Uterus (tissue), 2 donors: ENCODE measurements around the gene GPR142.

Source experiments
- CTCF ChIP-seq, 4 experiments: fragments of 200-600 bp in 2 of 4; fragments of 450-650 bp in 2 of 4; sonication (generic) in 2 of 4; IDR thresholded peaks; one replicate each; pipeline ENCODE4 v1.5.1; 2016 to 2019; ENCODE audit warnings: antibody characterized with exemption in 4 of 4, mild to moderate bottlenecking in 2 of 4, moderate library complexity in 1 of 4
- POLR2A ChIP-seq, 2 donors: fragments of 450-650 bp; IDR thresholded peaks; one replicate each; pipeline ENCODE4 v1.6.1; 2016; ENCODE audit warnings: antibody characterized with exemption in 2 of 2, mild to moderate bottlenecking in 1 of 2, moderate library complexity in 1 of 2

- TF ChIP-seq POLR2A (IDR thresholded peaks at IDR 0.05), result no peak
- TF ChIP-seq CTCF (IDR thresholded peaks at IDR 0.05), result no peak
Measured at GRCh38 chr17:74404789-74405188, 37.5 kb downstream of the GPR142 start.
